Measurements from ENCODE around the gene GUCY1A2.

The GUCY1A2 gene

DNA sequence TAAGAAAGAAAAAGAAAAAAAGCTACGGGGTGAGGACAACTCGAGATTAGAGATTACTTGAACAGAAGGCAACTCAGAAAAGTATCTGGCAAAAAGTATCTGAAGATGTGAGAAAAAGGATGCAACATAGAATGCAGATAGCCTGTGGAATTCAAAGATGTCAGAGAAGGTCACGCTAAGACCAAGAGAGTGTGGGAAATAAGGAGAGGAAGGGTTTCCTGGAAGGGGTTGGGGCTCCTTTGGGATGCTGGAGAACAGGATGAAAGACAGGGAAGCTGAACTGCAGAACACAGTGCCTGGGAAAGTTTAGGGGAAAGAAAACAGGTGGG is 1.2 kb downstream of the GUCY1A2 start:
- DNase-seq, result no peak
- no peak overlapping the region for H3K27ac Mint-ChIP-seq
- no peak for ATAC-seq
- no peaks in the 10 kb centered on the region for H3K36me3 Mint-ChIP-seq (ENCODE audit: low read depth)
- peak overlapping the region; percentile 23 for H3K4me3 Mint-ChIP-seq
- peaks cover 3% of the 10 kb centered on the region for H3K4me1 Mint-ChIP-seq
- H3K27me3 Mint-ChIP-seq, result peaks cover 32% of the 10 kb centered on the region
- H3K9me3 Mint-ChIP-seq, result no peaks in the 10 kb centered on the region

DNA sequence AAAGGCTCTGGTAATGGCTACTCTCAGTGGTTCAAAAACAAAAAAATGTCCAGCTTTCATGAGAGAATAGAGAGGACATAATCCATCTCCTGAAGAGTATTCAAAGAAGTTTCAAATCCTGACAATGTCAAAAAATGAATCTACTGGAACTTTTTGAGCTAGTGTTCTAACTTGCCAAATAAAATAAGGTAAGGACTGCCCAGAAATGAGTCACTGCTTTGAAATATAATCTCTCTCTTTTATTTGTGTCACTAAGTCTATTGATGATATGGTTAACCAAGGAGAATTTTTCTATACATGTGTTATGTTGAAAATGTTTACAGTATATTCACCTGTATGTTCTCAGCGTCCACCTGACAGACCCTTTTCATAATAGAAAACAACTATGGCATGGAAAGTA is 3.4 kb downstream of the GUCY1A2 start:
- peaks cover 3% of the 10 kb centered on the region for H3K9me3 Mint-ChIP-seq
- no peak overlapping the region for H3K4me3 Mint-ChIP-seq
- peaks cover 3% of the 10 kb centered on the region for H3K4me1 Mint-ChIP-seq
- no peaks in the 10 kb centered on the region for H3K36me3 Mint-ChIP-seq (ENCODE audit: low read depth)
- peaks cover 27% of the 10 kb centered on the region for H3K27me3 Mint-ChIP-seq
- DNase-seq (no peak), ATAC-seq (no peak)
- no peak overlapping the region for H3K27ac Mint-ChIP-seq

DNA sequence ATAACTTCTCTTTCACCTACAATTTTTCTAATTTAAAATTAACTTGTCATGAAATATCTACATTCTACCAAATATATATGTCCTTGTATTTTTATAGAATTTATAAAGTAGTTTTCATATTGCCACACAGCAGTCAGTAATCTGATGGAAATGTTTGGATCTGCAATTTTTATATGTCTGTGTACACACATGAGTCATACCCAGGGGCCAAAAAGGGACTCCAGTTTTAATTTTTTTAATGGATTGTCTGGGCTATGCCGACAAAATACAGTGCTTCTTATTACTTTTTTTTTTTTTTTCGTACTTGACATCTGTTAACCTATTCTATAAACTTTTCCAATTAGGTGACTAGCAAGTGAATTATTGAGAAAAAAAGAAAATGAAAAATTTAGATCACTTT is 6.3 kb downstream of the GUCY1A2 start:
- Mint-ChIP-seq H3K9me3 (peaks cover 3% of the 10 kb centered on the region), H3K4me3 (no peak overlapping the region), H3K27me3 (peaks cover 14% of the 10 kb centered on the region), H3K4me1 (peaks cover under 1% of the 10 kb centered on the region), H3K36me3 (ENCODE audit: low read depth) (no peaks in the 10 kb centered on the region), H3K27ac (no peak overlapping the region)
- ATAC-seq, result no peak
- DNase-seq, result no peak

DNA sequence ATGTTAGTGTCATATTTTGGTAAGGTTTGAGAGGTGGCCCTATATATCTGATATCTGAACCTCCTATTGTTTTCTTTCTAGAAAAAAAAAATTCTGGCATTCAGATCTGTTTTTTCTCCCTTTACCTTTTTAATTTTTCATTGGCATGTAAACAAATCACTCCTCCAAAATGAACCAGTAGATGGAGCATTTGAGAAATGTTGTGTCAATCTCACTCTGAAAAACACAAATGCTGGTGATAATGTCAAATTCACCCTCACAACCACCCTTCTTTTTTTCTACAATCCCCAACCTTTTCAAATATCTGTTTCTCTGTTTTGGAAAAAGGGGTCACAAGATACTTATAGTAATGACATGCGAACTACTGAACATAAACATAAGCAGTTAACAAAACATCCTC is 9.1 kb downstream of the GUCY1A2 start:
- no peak for ATAC-seq
- Mint-ChIP-seq H3K27me3 (no peaks in the 10 kb centered on the region), H3K4me3 (no peak overlapping the region), H3K27ac (no peak overlapping the region), H3K9me3 (peaks cover 3% of the 10 kb centered on the region), H3K36me3 (ENCODE audit: low read depth) (no peaks in the 10 kb centered on the region), H3K4me1 (no peaks in the 10 kb centered on the region)
- no peak for DNase-seq

DNA sequence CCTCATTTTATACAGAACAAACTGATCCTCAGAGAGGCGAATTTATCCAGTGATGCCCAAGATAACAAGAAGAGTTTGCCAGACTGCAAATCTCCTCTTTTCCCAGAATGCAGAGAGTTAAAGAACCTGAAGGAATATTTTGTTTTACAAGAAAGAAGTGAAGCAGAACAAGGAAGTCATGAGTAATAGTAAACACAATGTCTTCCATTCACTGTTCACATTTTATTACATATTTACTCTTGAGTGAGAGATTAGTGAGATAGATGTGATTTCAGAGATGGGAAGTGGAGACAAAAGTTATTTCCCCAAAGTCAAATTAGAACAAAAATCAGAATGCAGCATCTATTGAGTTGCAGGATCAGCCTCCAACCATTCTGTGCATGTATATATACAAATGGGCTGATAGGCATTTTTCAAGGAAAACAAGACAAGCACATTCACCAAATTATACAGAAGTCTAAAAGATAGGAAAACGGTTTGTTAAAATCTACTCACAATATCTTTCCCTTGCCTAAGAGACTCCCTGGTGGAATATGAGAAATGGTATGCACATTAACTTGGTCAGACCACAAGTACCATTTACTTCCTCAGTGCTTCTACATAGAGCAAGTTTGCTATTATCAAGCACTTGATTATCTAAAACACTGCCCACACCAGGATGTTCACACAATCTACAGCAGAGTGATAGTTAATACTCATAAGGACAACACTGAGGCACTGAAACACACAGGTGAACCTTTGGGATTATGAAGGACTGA is 12.0 kb downstream of the GUCY1A2 start:
- no peak overlapping the region for H3K4me3 Mint-ChIP-seq
- H3K9me3 Mint-ChIP-seq, result peaks cover 3% of the 10 kb centered on the region
- H3K36me3 Mint-ChIP-seq (ENCODE audit: low read depth), result no peaks in the 10 kb centered on the region
- no peak overlapping the region for H3K27ac Mint-ChIP-seq
- DNase-seq (no peak), ATAC-seq (no peak)
- H3K4me1 Mint-ChIP-seq, result no peaks in the 10 kb centered on the region
- no peaks in the 10 kb centered on the region for H3K27me3 Mint-ChIP-seq

DNA sequence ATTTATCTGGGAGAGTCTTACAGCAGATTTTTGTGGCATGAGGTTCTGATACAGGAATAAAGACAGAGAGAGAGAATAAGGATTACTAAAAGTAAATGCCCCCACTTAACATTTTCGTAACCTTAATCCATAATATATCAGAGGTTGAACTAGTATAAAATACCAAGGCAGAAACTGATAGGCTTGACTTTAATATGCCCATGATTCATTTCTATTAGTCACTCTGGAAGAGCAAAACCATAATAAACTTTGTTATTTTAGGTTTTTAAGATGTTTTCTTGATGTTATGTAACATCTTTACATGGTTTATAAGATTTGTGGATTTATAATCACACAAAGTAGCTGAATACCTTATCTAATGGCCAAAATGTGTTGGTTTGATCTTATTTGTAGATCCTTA is 19.1 kb downstream of the GUCY1A2 start:
- no peaks in the 10 kb centered on the region for H3K4me1 Mint-ChIP-seq
- DNase-seq, result no peak
- H3K4me3 Mint-ChIP-seq, result no peak overlapping the region
- no peak overlapping the region for H3K27ac Mint-ChIP-seq
- H3K27me3 Mint-ChIP-seq, result no peaks in the 10 kb centered on the region
- ATAC-seq, result no peak
- no peaks in the 10 kb centered on the region for H3K36me3 Mint-ChIP-seq (ENCODE audit: low read depth)
- H3K9me3 Mint-ChIP-seq, result no peaks in the 10 kb centered on the region

DNA sequence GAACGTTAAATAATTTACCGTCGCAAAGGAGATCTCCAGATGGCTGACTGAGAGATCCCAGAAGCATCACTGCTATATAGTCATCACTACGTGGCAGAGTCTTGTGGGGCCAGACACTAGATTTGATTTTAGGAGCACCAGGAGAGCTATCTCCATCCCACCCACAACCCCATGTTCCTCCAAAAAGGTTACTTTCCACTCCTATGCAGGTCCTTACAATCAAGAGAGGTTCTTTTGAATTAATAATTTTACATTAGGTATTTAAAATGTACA is 19.4 kb downstream of the GUCY1A2 start:
- no peaks in the 10 kb centered on the region for H3K36me3 Mint-ChIP-seq (ENCODE audit: low read depth)
- no peak overlapping the region for H3K27ac Mint-ChIP-seq
- H3K9me3 Mint-ChIP-seq, result no peaks in the 10 kb centered on the region
- no peaks in the 10 kb centered on the region for H3K4me1 Mint-ChIP-seq
- no peak for ATAC-seq
- no peak overlapping the region for H3K4me3 Mint-ChIP-seq
- H3K27me3 Mint-ChIP-seq, result no peaks in the 10 kb centered on the region
- no peak for DNase-seq

DNA sequence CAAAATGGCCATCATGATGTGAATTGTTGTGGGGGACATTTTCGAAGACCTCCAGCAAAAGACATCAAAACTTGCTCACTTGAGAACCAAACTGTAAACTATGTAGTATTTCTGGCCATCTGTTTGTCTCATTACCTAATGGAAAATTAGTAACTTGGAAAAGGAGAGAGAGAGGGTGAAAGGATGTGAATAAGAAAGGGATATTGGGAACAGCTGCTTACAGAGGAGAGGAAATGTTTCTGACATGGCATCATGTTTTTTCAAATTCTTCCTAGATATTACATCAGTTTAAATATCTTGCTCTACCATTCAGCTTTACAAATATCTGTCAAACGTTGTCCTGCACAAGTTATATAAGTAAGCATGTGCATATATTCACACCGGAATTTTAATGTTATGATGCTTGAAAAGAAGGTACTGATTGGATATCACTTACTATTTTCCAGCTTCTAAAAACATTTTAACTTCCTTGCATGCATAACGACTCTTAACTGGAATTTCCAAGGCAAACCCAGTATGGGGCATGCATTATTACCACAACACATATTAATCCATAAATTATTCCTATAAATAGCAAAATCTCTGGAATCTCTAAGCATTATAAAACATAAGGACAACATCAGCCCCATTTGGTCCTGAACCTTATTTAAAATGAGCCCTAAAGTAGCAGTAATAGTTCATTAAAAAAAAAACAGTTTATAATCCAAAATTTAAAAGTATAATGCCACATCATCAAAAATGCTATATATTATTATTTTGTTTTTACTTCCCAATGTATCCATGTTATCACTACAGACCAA is 20.0 kb downstream of the GUCY1A2 start:
- H3K27me3 Mint-ChIP-seq, result no peaks in the 10 kb centered on the region
- H3K36me3 Mint-ChIP-seq (ENCODE audit: low read depth), result no peaks in the 10 kb centered on the region
- H3K4me1 Mint-ChIP-seq, result no peaks in the 10 kb centered on the region
- no peak overlapping the region for H3K27ac Mint-ChIP-seq
- no peak overlapping the region for H3K4me3 Mint-ChIP-seq
- no peak for DNase-seq
- no peaks in the 10 kb centered on the region for H3K9me3 Mint-ChIP-seq
- ATAC-seq, result no peak

DNA sequence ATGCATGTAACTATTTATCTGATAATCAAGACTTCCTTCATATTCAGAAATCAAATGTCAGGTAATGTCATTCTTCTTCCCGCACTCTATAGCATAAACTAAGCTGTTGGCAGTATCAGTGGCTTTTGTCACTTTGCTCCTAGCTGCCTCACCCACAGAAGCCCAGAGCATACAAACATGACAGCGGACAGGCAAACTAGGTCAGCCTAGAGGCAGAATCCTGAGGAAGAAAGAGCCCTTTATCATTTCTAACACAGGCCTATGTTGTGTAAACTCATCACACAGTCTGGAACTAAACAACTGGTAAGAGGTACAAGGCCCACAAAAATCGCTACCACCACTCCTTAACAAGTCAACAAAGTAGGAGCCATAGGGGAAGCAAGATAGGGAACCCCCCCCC is 21.0 kb downstream of the GUCY1A2 start:
- no peaks in the 10 kb centered on the region for H3K4me1 Mint-ChIP-seq
- no peak for ATAC-seq
- H3K4me3 Mint-ChIP-seq, result no peak overlapping the region
- H3K9me3 Mint-ChIP-seq, result no peaks in the 10 kb centered on the region
- no peaks in the 10 kb centered on the region for H3K36me3 Mint-ChIP-seq (ENCODE audit: low read depth)
- DNase-seq, result no peak
- no peaks in the 10 kb centered on the region for H3K27me3 Mint-ChIP-seq
- H3K27ac Mint-ChIP-seq, result no peak overlapping the region

DNA sequence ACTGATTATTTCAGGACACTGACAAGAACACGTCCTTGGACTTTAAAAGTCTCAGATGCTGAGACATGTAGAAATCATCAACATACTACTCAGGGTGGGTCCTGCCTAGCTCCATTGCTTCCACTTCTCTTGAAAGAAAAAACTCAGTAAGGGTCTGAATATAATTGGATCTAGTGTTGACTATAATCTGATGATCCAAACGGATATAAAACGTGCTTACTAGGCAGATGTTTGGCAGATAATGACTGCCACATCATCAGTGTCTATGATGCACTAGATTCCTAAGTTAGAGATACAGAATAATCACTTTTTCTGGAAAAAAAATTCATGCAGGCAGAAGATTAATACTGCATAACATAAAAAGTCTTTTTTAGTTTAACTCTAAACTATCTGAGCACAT is 21.6 kb downstream of the GUCY1A2 start:
- DNase-seq, result no peak
- ATAC-seq, result no peak
- no peaks in the 10 kb centered on the region for H3K9me3 Mint-ChIP-seq
- no peak overlapping the region for H3K27ac Mint-ChIP-seq
- H3K27me3 Mint-ChIP-seq, result no peaks in the 10 kb centered on the region
- no peaks in the 10 kb centered on the region for H3K4me1 Mint-ChIP-seq
- no peak overlapping the region for H3K4me3 Mint-ChIP-seq
- no peaks in the 10 kb centered on the region for H3K36me3 Mint-ChIP-seq (ENCODE audit: low read depth)

DNA sequence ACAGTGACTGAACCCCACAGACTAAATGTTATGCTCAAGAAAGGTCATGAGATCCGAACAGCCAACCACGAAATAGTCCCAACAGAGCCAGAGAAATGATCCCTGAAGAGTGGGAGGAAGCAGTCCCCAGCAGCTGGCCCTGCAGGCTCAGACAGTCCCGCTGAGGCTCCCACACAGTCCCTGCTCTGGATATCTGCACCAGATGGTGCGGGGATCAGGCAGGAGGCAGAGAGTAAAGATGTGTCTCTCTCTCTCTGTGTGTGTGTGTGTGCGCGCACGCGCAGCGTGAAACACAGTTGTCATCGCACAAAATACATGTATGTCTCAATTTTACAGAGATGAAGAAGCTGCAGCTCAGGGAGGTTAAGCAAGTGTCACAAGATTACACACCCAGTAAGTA is 27.9 kb downstream of the GUCY1A2 start:
- H3K9me3 Mint-ChIP-seq, result peaks cover 5% of the 10 kb centered on the region
- no peak overlapping the region for H3K4me3 Mint-ChIP-seq
- H3K4me1 Mint-ChIP-seq, result no peaks in the 10 kb centered on the region
- no peak for DNase-seq
- ATAC-seq, result no peak
- H3K27ac Mint-ChIP-seq, result no peak overlapping the region
- H3K27me3 Mint-ChIP-seq, result no peaks in the 10 kb centered on the region
- no peaks in the 10 kb centered on the region for H3K36me3 Mint-ChIP-seq (ENCODE audit: low read depth)

DNA sequence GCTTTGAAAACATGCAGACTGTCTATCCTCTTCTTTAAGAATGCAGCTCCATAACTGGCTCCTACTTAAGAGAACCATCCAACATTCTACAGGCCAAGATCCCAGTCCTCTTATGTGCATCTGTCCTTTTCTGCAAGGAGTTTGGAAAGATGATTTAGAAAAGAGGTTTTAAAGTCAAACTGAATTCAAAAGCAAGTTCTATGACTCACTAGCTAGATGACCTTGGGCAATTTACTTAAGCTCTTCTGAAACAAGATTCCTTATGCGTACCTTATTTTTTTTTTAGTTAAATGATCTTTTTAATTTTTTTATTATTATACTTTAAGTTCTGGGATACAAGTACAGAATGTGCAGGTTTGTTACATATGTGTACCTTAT is 29.2 kb downstream of the GUCY1A2 start:
- ATAC-seq (no peak), DNase-seq (no peak)
- H3K4me1 Mint-ChIP-seq, result no peaks in the 10 kb centered on the region
- no peak overlapping the region for H3K27ac Mint-ChIP-seq
- H3K9me3 Mint-ChIP-seq, result peaks cover 5% of the 10 kb centered on the region
- H3K27me3 Mint-ChIP-seq, result no peaks in the 10 kb centered on the region
- H3K4me3 Mint-ChIP-seq, result no peak overlapping the region
- H3K36me3 Mint-ChIP-seq (ENCODE audit: low read depth), result no peaks in the 10 kb centered on the region

DNA sequence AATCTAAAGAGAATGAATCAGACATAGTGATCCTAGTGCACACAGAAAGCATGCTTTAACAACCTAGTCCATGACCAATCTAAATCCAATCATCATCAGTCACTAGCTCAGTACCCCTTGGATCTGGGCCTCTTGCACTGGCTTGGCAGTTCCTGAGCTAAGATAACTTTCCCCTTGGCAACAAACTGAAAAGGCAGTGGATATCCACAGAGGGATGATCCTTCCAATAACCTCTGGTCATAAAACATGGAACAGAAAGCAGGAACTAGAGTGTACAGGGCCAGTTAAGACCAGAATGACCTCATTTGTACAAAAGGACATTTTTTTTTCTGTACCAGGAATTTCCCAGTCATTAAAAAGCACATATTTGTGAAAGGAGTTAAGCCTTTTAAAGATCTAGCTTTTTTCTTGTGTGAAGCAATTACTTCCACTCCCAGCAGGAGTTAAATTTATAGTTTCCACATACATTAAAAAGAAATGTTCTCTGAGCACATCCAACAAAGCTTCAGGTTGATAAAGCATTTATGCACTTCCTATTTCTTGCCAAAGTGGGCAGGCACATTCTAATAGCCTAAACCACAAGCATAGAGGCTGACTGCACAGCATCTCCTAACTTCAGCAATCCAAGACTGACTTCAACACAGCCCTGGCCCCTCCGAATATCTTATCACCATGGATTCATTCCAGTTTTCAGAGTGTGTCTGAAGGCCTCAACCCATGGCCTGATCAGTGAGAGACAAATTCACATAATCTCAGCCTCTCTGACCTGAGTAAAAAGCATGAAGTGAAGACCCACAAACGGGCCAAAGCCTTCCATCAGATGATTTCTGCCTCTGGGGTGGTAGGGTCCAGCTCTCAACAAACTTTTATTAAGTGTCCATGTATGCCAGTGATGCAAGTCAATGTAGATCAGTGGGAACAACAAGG is 29.9 kb downstream of the GUCY1A2 start:
- Mint-ChIP-seq H3K4me1 (no peaks in the 10 kb centered on the region), H3K27me3 (no peaks in the 10 kb centered on the region), H3K4me3 (no peak overlapping the region), H3K36me3 (ENCODE audit: low read depth) (no peaks in the 10 kb centered on the region), H3K27ac (no peak overlapping the region), H3K9me3 (peaks cover 5% of the 10 kb centered on the region)
- DNase-seq (no peak), ATAC-seq (no peak)

DNA sequence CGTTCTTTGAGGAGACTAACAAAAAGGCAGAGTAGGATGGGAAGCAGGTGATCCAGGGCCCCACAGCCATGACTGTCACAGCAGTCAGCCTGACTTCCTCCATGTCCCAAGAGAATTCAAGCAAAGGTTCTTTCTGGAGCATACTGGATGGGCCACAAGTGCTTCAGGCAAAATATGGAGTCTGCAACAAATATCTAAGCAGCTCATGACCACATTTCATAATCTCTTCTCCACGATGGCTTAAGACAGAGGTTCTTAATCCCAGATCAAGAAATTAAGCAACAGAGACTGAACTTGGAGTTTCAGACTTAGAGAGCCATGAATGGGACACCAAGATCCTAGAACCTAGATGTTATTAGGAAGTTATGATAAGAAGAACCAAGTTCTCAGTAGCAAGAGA is 31.6 kb downstream of the GUCY1A2 start:
- Mint-ChIP-seq H3K4me1 (no peaks in the 10 kb centered on the region), H3K9me3 (peaks cover 5% of the 10 kb centered on the region), H3K27ac (no peak overlapping the region)

DNA sequence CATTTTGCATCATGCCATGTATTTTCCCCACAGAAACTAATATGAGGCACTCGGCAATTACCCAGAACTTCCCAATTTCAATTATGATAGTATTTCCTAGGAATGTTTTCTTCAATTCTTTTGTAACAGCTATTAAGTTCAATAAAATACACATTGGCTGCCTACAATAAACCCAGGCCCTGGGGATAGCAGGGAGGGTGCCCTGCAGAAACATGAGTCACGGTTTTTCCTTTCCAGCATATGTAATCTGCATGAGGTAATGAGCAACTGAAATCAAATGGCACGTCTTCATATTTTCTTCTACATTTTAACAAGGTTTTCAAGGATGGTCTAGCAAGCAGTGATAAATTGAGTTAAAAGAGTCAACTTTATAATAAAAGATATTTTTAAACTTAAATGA is 32.0 kb downstream of the GUCY1A2 start:
- Mint-ChIP-seq H3K4me1 (no peaks in the 10 kb centered on the region), H3K27ac (no peak overlapping the region), H3K36me3 (ENCODE audit: low read depth) (no peaks in the 10 kb centered on the region), H3K27me3 (no peaks in the 10 kb centered on the region), H3K4me3 (no peak overlapping the region), H3K9me3 (peaks cover 5% of the 10 kb centered on the region)
- DNase-seq (no peak), ATAC-seq (no peak)

More for the DNA sequence above, 31.6 kb downstream of the GUCY1A2 start:
- Mint-ChIP-seq H3K4me3 (no peak overlapping the region), H3K27me3 (no peaks in the 10 kb centered on the region), H3K36me3 (ENCODE audit: low read depth) (no peaks in the 10 kb centered on the region)
- ATAC-seq (no peak), DNase-seq (no peak)

Data from activated naive CD8-positive, alpha-beta T cell treated with anti-CD3 and anti-CD28 coated beads, Interleukin-2, amount 50 U/mL, for 24 hours (primary cell).